Activated T-cell treated with anti-CD3 and anti-CD28 coated beads for 1 hour (primary cell): ENCODE data around the gene COL15A1.

Experiments
- DNase-seq: peaks from one replicate; pipeline ENCODE4 v3.0.0-alpha.2; 2020; ENCODE audit warnings: low read depth

Gene COL15A1

DNA sequence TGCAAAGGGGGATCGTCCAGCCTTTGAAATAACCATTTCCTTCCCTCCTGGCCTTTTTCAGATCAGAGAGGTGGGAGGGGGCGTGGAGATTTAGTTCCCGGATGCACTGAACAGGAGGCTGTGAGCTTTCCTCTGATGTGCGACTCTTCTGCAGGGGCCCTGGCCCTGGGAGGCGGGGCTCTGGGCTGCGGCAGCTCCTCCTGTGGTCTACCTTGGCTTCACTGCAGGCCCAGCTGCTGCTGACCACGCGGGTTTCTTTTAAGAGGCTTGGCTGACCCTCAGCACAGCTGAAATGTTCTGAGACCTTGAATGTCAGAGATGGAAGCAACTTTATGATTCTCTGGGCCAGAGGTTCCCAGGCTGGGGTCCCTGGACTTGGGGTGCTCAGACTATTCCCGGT, 27.0 kb upstream of the COL15A1 start:
- no peak for DNase-seq

DNA sequence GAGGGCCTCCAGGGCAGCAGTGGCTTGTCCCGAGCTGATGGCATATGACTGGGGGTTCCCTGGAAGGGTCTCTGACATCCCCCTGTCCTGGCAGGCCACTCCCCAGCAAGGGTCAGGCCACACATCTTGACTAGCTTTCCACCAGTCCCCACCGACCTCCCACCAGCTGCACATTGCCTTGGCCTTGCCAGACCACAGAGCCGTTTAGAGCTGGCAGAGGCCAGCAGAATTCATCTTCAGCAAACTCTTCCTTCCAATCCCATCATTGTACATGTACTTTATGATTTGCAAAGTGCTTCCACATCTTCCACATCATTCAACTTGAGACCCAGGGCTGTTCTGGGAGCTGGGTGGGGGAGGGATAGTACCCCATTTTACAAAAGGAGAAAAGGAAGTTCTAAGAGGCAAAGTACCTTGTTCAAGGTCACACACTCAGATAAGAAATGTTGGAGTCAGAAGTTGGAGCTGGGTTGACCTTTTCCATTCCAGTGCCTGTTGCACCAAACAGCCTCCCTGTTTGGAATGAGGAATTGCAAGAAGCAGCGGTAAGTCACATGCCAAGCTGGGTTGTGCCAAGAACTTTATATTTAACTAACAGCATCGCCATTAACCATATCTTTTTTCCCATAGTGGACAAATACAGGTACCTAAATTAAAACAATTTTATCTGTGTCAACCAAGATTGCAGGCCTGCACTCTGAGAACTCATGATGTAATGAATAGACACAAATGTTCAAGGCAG, 25.8 kb upstream of the COL15A1 start:
- DNase-seq, result no peak

DNA sequence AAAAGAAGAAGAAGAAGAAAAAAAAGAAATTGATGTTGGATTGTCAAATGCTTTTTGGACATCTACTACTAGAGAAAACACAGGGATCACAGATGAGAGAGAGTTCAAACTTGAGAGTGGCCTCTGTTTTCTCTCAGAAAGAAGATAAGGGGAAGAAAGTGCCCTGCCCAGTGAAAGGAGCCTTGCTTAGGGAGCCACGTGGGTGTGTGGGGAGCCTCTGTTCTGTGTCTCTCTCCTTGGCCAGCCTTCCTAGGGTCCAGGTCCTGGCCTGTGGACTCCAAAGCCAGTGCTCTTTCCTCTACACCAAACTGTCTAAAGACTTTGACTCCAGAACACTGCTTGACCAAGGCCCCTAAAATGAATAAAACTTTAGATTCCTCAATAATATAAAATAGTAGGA, 22.0 kb upstream of the COL15A1 start:
- no peak for DNase-seq

DNA sequence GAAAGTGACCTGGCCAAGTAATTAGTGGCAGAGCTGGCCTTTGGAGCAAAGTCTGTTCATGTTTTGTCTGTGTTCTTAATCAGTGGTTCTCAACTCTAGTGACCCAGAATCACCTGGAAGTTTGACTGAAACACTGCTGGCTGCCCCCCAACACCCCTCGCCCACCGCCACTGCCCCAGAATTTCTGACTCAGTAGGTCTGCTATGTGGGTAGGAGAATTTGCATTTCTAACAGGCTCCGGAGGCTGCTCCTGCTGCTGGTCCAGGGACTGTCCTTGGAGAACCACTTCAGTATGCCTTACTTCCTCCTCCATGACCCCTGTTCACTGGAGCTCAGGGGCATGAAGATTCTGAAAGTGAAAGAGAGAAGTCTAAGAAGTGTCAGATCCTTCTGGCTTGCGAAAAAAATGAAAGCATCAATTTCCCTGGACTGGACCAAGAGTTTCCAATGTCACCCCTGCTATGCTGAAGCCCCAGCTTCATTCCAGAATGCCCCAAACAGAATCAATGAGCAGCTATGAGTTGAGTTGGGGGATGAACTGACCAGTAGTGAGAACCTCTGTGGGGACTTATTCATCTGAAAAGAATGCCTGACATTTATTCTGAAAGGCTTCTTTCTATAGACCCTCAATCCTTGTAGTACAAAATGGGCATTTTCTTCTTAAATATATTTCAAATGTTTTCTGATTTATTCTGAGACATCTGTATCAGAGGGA, 20.8 kb upstream of the COL15A1 start:
- no peak for DNase-seq

DNA sequence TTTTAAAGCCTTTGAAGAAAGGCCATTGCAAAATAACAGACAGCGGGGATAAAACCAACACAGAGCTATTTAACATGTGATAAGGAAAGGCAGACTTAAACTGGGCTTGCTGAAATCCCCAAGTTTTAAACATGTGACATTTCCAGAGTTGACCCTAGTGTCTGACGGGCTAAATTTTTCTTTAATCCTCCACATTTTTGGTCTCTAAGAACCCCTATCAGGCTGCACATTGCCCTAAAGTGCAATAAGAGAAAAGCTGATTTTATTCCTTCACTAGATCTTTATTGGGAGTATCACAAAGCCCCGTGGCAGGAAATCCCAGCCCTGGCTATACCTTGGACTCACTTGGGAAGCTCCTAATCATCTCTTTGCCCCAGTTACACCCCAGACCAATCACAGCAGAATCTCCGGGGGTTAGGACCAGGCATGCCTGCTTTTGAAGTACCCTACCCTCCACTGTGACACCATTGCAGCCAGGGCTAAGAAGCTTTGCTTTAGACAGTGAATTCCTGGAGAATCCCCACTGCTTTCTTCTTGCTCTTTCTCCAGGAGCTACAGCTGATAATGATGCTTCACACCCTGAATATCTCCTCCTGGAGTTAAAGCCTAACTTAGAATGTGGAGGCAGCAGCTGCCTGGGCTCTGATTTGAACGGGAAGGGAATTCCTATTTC, 20.1 kb upstream of the COL15A1 start:
- DNase-seq, result no peak

DNA sequence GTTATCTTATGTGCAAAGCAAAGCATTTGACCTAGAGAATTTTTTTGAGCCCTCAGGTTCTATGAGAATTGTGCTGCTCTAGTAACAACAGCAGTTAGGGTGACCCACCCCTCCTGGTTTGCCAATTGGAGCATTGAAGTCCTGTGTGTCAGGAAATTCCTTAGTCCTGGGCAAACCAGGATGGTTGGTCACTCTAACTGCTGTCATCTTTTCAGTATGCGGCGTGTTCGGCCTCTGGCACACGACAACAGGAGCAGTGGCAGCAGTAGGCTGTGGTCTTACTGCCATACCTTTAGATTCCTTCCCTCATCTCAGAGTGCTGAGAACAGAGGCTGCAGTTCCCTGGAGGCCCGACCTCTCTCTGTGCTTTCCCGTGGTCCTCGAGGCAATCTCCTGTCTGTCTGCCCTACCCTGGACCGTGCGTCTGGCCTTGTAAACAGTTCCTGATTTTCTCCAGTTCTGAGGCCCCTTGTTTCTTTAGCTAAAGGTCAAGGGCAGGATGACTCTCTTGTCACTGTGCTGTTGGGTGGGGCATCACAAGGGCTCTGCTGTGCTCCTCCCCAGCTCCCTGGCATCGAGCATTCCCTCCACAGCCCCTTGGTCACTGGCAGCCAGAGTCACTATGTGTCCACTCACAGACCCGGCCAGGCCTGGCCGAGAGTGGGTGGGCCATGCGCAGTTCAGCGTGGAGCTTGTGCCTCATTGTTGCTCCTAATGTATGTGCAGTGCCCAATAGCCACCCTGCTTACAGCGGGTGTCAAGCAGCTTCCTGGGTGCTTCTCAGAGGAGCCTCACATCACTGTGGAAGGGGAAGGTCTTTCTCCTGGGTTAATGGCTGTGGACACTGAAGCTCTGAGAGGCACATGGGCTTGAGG, 18.5 kb upstream of the COL15A1 start:
- DNase-seq, result no peak

DNA sequence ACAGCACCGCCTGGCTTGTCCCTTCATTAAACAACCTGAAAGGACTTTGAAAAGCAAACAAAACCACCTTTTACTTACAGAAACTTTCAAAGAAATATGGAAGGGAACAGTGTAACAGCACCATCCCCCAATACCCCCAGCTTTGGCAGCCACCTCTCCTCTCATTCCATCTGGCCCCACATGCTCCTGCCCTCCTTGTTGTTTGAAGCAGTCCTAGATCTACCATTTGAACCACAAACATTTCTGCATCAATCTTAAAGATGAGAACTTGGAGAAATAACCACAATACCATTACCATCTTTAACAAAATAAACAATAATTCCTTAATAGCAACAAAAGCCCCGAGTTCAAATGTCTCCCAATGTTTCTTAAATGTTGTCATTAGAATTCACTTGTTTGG, 17.8 kb upstream of the COL15A1 start:
- DNase-seq, result no peak

DNA sequence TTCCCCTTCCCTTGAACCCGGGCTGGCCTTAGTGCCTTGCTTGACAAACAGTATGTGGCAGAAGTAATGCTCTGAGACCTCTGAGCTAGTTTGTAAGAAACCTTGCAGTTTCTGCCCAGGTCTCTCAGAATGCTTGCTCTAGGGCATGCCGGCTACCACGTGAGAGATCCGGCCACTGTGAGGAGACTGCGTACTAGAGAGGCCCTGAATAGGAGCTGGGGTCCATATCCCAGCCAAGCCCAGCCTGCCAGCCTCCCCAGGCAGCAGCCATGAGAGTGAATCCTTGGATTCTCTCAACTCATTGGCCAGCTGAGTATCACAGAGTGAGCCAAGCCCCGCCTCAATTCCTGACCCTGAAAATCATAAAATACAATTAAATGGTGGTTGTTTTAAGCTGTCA, 16.0 kb upstream of the COL15A1 start:
- no peak for DNase-seq

DNA sequence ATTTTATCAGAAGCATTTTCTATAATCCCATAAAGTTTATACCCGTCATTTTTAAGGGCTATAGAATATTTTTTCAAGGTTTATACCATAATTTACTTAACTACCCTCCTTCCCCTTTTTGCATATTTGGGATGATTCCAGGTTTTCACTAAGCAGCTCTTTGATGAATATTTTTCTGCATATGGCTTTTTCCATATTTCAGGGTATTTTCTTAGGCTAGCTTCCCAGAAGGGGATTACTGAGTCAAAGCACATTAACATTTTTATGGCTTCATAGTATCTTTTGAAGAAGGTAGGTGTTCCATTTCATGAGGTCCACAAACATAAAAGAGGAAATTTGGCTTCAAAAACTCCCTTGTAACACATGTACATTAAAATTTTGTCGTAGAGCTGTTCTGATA, 14.6 kb upstream of the COL15A1 start:
- no peak for DNase-seq

DNA sequence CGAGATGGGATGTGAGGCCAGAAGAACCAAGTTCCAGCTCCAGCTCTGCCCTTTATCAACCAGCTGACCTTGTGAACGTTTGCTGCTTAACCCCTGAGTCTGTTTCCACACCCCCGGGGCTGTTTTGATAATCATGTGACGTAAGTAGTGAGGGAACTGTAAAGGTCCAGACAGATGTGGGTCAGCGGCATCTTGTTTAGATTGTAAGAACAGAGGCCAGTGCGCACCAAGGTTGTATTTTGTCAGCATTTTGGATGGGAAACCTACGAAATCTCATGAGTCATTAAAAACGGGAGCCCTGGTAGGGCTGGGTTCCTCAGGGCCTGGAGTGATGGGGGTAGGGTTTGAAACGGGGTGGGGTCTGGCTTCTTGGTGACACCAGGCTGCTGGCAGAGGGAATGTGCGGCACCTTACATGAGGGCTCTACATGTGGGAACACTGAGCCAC, 13.8 kb upstream of the COL15A1 start:
- no peak for DNase-seq

DNA sequence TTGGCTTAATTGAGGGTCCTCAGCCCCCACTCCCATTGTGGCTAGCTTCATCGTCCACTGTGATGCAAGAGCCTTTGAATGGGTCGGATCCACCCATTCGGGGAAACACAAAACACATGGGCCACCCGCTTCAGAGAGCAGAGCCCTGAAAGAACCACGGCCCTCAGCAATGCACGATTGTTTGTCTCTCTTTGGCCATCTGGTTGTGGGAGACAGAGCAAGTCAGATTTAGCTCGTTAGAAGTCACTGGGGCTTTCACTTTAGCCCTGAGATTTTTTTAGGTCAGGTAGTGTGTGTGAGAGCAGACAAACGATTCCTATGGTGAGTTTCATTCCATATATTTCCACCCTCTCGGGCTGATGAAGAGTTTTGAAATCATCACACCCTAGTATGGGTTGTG, 12.9 kb upstream of the COL15A1 start:
- no peak for DNase-seq

DNA sequence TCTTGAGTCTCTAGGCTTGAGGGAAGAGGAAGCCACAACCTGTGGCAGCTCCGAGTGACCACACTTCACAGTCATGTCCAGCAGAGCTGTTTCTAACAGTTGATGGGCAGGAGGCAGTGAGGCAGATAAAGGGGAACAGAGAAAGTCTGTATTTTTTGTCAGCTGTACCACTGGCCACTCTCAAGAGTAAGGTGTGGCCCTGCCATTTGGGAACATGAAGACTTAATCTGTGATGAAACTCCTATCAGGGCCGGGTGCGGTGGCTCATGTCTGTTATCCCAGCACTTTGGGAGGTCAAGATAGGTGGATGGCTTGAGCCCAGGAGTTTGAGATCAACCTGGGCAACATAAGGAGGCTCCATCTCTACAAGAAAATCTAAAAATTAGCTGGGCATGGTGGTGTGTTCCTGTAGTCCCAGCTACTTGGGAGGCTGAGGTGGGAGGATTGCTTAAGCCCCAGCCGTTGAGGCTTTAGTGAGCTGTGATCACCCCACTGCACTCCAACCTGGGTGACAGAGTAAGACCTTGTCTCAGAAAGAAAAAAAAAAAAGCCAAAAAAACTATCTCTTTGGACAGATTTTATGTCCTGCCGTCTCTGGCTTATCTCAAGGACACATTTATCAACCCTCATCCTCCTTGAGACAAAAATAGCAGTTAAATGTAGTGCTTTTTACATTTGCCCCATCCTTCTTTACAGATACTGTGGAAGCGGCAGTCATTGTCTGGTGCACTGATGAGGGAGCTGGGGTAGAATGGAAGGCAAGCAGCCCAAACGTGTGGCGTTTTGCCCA, 11.9 kb upstream of the COL15A1 start:
- DNase-seq, result no peak

DNA sequence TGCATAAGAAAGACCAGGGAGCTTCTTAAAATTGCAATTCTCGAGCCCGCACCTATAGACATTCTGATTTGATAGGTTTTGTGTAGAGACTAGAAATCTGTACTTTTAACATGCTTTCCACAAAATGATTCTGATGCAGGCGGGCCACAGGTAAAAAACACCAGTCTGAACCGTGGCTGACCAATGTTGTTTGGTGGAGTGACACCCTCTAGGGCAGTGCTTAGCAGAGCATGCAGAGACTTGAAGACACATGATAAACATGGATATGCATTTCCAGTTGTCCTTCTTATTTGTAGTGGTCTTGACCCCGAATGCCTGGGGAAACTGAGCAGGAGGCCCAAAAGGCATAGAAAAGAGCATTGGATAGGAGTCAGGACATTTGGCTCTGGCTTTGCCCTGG, 10.5 kb upstream of the COL15A1 start:
- DNase-seq, result no peak

DNA sequence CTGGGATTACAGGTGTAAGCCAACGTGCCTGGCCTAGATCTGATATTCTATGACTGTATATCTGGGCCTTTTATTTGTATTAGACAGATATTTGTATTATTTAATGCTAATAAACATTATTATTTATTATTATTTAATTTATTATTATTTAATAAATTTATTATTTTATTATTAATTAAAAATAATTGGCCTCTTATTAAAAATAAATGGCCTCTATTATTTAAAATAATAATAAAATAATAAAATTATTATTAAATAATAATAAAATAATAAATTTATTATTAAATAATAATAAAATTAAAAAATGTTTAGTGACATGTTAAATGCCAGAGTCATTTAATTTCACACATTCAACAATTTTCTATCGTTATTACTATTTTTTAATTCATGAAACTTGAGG, 9.8 kb upstream of the COL15A1 start:
- DNase-seq, result no peak

DNA sequence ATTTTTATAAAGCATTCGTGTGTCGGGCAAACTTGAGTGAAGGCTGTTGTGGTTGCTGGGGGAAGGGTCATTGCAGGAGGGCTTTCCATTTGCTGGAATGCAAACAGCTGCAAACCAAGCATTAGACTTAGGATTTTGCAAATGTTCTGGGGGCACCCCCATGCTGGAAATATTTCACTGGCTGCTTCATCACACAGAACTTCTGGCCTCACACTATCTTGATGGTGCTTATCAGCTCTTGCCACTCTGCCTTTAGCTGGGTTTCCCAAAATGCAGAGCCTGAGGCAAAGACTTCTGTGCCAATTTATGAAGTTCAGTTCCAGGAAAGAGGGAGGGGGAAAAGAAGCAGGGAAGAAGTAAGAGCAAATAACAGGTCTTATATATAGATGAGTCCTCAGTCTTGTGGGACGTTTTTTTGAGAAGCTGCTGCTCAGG, 8.6 kb upstream of the COL15A1 start:
- no peak for DNase-seq

DNA sequence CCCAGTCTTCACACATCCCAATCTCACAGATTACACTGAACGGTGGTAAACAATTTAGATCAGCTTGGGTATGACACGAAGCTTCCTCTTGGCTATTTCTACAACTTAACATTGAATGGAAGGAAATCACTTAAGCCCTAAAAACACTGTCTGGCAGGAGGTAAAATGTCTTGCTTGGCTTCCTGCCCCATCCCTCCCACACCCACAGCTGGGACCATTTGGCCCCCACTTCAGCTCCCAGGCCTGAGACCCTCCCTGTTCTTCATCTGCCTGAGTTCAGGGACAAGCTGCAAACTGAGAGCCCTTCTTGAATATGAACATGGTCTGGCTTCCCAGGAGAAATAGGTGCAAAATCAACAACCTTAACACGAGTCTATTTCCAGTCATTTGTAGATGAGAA, 3.4 kb upstream of the COL15A1 start:
- DNase-seq, result no peak

DNA sequence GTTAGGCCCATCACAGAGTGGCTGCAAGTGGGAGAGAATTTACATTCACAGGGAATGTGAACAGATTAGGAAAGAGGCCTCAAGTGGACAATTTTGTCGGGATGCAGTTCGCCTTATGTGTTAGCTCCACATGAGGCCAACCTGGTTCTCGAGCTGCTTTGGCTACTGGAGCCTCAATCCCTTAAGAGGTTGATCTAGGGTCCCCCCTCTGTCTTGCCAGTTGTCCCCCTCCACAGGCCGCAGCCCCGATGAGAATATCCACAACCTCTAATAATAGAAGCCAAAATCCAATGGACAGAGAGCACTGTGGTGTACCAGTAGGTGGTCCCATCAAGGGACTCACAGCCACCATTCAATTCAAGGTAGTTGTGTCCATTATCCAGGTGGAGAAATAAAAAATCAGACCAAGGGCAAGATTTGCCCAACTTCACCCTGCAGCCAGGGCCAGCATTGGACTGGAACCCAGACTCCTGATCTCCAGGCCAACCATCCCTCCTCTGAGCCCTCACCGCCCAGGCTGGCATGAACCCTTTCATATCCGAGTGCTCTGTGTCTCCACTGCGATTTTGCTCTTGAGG, 1.7 kb upstream of the COL15A1 start:
- no peak for DNase-seq

DNA sequence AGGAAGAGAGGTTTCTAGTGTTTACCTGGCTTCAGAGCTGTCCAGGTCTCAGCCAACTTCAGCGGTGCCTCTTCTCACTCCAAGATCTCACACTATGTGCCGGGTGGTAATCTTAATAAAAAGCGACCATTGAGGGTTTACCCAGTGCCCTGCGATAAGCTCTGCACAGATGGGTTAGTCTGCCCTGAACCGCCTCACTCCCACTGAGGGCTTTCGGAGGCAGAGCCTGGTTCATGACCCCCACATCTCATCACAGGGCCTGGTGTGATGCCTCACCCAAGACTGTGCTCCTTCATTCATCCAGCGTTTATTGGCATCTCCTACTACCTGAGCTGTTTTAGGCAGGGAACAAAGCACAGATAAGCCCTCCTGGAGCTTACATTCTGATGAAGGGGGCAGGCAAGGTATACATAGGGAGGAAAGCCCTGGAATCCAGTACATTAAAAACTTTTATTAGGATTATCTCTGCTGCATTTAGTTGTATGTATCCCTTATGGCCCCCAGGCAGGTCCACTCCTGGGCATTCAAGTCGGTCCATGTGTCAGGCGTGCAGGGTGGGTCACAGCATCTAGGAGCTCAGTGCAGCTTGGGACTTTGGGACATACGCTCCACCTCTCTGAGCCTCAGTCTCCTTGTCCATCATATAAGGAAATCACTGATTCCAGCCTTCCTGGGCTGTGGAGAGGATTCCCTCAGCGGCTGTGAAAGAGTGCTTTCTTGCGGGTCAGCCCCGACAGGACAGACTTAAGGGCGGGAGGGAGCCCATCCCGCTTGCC, 613 bp upstream of the COL15A1 start:
- DNase-seq, result no peak

DNA sequence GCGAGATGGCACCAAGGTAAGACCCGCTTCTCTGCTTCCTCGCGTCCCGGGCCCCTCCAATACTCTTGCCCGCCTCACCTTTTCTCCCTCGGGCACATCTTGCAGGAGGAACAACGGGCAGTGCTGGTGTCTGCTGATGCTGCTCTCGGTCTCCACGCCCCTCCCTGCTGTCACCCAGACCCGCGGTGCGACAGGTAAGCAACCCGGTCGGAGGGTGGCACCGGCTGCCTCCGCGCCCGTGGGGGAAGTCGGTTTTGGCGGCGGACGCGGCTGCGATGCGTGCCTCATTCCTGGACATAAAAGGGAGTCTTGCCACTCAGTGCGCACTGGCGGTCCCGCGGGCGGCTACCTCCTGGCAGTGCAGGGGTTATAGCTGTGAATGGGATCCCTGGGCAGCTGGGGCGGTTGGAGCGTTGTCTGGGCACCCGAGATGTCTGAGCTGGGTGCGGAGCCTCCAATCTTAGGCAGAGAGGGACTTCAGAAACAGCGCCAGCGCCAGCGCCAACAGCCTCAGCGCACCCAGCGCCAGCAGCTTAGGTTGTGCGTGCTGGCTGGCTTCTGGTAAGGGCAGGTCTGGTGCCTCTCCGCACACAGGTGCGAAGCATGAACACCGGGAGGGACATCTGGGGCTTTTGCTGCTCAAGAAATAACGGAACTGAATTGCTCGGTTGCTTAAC, 488 bp downstream of the COL15A1 start:
- no peak for DNase-seq

DNA sequence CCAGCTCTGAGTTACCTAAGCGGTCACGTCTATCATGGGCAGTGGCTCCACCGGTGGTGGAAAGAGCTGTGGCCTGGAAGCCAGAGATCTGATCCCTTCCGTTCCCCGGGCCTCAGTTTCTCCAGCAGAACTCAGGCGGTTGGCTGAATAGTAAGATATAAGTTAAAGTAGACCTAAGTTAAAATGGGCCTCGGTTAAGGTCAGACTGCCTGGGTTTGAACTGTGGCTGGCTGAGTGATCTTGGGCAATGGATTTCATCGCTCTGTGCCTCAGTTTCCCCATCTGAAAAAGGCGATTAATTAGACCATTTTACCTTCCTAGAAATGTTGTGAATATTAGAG, 997 bp downstream of the COL15A1 start:
- DNase-seq, result no peak
